Activated CD4-positive, alpha-beta T cell treated with anti-CD3 and anti-CD28 coated beads for 1 hour (primary cell): ENCODE data around the gene VWA5A.
A peak's percentile ranks its signal among the peaks of the same experiment; 100 is the strongest.

Experiments
- DNase-seq: peaks from one replicate; pipeline ENCODE4 v3.0.0-alpha.2; 2020

The VWA5A gene, protein sequence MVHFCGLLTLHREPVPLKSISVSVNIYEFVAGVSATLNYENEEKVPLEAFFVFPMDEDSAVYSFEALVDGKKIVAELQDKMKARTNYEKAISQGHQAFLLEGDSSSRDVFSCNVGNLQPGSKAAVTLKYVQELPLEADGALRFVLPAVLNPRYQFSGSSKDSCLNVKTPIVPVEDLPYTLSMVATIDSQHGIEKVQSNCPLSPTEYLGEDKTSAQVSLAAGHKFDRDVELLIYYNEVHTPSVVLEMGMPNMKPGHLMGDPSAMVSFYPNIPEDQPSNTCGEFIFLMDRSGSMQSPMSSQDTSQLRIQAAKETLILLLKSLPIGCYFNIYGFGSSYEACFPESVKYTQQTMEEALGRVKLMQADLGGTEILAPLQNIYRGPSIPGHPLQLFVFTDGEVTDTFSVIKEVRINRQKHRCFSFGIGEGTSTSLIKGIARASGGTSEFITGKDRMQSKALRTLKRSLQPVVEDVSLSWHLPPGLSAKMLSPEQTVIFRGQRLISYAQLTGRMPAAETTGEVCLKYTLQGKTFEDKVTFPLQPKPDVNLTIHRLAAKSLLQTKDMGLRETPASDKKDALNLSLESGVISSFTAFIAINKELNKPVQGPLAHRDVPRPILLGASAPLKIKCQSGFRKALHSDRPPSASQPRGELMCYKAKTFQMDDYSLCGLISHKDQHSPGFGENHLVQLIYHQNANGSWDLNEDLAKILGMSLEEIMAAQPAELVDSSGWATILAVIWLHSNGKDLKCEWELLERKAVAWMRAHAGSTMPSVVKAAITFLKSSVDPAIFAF

DNA sequence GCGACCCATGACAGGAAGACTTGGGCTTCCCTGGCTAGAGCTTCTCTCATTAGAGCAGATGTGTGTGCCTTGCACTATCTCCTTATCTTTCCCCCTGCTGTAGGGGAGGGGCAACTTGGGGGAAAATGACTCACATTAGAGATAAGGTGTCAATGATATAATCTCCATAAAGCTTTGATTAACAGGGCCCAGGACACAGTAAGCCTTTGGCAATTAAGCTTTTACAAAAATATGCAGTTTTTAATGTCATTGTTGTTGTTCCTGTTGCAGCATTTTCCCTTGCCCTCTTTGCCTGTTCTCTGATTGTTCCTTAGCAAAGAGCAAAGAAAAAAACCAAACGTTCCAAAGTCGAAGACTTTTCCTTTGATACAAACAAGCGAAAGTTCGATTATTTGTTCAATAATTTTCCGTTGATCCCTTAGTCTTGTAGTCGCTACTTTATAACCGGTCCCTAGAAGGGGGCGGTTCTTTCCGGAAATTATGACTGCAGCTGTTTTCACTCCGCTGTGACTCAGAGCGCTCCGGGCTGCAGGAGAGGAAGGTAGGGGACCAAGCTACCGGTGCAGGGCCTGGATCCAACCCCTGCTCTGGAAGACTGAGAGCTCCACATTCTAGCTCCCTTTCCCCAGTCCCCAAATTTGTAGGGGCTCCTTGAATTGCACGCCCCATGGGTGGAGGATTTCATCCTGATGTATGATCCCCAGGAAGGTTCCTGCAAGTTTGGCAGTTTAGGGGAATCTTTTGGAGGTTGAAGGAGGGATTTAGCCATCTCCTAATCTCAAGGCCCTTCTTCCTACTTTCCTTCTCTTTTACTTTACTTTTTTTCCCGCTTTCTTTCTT is at the start of gene VWA5A:
Gene VWA5A (plus strand): TSS at position 509 of the 840 bp plus-strand sequence. CDS start 2,062 bp downstream, outside the sequence.
- DNase-seq, result peak; percentile 69

DNA sequence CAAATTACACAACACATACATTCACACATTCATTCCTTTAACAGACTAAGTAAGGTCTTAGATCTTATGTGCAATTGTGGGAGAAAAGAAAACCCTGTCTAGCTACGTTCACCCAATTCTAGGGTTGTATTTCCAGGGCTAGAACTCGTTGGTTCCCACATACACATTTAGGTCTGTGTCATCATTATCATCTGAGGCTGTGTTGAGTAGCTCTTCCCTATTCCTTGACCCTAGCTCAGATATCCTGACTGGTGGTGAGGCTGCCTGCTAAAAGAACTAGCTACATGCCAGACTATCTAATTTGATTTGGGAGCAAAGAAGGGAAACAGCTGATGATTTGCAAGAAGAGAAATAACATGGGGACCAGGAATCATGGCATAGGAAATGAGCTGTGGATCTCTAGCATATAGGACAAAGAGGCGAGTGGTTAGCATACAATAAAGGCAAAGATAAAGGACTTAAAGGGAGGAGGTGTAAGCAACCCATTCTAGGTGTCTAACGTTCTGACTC is 46.6 kb upstream of the VWA5A start:
- DNase-seq, result no peak

DNA sequence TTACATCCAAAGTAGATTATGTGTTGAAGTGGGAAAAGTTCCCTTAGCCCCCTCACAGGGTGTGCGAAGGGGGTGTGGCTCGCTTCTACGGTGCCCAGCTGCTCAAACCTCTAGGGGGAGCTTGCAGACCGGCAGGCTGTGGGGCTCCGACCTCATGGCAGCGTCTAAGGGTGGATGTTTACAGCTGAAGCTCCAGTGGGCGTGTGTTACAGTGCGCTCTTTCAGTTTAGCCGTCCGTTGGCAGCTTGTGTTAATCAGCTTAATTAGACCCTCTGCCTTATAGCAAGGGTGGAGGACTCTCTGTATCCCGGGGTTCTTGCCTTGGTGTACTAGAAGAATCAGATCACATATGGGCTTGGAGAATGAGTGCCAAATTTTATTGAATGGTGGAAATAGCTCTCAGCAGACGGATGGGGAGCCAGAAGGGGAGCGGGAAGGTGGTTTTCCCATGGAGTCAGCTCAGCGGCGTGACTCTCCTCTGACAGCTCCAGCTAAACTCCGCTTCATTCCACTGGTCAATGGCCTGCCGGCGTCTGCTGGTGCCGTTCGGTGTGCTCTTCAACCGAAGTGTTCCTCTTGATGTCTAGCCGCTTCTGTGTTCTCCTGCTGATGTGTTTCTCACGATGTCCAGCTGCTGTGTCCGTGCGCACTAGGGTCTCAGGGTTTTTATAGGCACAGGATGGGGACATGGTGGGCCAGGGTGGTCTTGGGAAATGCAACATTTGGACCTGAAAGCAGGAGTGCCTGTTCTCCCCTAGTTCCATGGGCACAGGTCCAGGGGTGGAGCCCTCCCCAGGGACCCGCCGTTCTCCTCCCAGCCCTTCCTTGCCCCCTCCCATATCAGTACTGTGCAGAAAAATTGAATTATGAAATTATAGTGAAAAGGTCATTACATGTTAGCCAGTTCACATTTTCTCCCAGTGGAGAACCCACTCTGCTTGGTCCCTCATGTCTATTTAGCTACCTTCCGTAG is 45.5 kb upstream of the VWA5A start:
- DNase-seq, result no peak

DNA sequence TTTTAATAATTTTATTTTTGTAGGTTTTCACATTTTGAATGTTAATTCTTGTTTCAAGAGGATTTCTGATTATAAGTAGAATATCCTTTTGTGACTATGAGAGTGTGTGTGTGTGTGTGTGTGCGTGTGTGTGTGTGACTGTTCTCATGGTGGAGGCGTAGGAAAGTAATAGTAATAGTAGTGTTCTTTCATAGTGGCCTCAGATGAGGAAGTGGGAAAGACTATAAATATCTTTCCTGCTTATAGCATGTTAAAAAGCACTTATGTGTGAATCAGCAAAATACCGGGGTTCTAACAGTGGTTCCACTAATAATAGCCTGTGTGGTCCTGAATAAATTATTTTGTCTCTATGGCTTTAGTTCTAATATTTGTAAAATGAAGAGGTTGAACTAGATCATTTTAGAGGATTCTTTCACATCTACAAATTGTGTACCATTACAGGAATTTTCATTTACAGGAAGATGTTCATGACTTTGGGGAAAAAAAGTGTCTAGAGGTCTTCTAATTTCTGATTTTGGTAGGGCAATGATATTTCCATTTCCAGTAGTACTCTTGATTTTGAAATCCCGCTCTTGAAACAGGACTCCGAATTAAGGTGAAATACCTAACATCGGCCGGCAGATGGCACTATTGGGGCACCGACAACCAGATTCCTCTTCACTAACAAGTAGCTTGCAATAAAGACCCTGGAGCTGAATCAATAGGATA is 44.2 kb upstream of the VWA5A start:
- DNase-seq, result peak; percentile 46

DNA sequence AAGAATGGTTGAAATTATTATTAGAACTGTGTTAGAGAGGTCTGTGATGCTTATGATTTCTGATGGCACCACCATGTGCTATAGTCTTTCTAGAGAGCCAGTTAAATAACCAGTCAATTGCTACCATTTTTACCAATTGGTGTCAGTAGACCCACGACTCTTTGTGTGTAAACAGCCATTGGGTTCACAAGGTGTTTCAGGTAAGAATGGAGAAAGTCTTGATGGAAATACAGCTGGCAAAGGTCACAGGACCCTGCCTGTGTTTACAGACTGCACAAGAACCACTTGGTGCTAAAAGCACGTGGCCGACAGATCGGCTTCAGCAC is 43.7 kb upstream of the VWA5A start:
- DNase-seq, result no peak

DNA sequence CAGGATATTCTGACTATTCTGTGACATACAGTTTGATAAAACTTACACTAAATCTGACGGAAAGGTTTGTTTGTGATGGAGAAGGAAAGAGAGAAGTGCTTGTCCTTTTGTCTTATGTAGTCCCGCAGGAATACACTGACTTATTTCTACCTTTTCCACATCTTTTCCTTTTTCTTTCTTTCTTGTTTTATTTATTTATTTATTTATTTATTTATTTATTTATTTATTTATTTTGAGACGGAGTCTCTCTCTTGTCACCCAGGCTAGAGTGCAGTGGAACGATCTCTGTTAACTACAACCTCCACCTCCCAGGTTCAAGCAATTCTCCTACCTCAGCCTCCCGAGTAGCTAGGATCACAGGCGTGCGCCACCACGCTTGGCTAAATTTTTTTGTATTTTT is 43.1 kb upstream of the VWA5A start:
- no peak for DNase-seq

DNA sequence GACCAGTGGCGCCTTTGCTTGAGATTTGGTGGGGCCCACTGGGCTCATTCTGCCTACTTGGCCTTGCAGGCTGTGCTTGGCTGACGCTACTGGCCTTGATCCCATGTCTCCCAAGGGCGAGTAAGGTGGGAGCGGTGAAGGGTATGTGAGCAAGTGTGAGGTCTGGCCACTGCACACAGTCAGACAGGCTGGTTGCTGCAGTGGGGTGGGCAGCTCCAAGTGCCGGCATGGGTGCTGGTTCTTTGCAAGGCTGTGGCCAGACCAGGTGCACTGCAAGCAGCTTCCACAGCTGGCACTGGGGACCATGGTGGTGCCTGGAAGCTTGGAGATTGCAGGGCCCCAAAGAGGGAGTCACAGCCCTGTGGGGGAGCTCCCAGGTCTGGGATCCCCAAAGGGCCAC is 40.7 kb upstream of the VWA5A start:
- no peak for DNase-seq

DNA sequence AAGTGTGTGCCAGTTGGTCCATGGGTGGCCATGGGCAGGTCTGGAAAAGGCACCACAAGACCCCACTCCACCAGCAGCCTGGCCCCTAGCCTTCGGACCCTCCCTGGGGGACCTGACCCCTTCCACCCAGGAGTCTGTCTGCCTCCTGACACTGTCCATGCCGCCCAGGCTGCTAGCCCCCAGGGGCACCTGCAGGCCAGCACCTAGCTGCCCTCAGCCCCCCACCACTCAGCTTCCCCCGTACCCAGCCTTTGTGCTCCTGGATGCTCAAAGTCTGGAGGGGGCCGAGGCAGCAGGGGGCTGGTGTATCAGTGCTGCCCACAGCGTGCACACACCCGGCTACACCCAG is 39.8 kb upstream of the VWA5A start:
- no peak for DNase-seq

DNA sequence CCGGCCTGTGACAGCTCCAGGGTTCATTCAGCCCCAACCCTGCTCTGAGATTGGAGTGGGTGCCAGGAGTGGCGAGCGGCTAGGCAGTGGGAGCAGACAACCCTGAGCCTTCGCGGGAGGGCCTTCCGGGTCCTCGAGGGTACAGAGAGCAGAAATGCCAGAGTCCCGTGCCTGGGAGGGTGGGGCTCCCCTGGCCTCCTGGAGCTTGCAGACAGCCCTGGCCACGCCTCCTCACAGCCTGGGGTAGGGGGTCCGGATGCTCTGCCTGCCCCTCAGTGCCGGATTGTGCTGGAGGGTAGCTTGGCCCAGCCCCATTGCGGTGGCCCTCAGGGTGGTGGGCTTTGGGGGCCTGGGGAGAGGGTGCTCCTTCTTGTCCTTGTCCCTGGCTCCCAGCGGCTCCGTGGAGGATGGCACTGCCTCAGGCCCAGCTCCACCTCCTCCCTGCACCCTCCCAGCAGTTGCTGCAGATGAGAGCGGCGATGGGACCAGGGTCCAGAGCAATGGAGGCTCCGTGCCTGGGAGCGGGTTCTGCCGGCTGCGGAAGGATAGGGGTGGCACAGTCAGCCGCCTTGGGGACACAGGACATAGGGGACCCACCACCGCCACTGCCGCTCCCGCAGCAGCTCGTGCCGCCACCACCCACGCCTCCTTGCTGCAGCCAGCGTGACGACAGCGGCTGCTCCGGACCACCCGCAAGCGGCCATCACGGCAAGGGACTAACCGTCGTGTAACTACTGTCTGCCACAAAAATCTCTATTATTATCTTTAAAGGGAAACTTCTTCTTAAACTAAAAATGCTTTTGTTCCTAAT is 39.2 kb upstream of the VWA5A start:
- no peak for DNase-seq

DNA sequence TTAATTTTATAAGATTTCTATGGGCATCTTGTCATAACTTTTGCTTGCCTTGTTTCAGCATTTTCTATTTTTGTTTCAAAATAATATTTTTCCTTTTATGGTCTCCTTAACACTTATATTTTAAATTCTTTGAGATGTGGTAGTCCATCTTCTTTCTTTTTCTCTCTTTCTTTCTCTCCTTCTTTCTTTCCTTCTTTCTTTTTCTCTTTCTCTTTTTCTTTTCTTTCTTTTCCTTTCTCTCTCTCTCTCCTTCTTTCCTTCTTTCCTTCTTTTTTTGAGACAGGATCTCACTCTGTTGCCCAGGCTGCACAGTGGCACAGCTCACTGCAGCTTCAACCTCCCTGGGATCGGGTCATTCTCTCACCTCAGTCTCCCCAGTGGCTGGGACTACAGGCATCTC is 38.0 kb upstream of the VWA5A start:
- DNase-seq, result no peak

DNA sequence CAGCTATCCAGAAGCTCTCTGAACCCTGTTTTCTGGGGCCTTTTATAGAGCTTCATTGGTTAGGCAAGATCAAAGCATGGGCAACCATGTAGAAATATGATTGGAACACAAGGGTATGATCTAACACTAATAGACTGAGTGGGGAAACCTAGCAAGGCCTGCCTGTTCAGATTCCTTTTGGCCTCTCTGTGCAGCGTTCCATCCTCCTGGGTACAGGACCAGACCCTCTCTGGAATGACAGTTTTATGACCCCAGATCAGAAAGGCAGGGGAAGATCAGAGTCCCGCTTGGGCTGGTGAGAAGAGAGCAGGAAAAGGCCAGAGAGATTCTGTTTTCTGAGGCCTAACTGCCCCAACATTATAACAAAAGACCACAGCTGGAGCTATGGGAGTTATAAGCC is 36.7 kb upstream of the VWA5A start:
- DNase-seq, result no peak

DNA sequence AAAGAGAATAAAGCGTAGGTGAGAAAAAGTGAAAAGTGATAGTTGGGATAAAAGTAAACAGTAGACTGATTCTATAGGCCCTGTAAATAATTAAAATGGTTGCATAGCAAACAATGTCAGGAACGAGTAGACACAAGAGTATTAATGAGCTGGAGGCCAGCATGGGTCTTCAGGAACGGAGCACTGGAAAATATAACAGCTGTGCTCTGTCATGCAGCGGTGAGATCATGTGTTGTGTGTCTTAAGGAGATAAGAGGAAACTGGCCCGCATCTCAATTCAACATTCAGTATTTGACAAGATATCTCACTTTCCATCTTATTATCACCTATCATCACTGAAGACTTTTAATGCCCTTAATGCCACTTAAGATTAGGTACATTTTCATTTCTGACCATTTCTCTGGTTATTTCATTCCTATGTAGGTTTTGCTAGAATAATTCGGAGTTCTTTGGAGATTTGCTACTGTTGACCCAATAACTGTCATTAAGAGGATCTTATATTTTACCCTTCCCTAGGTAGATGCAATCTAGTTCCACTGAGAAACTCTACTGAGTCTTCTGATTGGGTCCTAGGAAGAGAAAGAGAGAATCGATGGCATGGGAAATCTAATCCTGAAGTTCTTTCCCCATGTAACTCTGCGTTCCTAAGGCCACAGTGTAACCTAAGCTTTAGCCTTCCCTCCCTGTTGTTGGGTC is 35.5 kb upstream of the VWA5A start:
- no peak for DNase-seq

DNA sequence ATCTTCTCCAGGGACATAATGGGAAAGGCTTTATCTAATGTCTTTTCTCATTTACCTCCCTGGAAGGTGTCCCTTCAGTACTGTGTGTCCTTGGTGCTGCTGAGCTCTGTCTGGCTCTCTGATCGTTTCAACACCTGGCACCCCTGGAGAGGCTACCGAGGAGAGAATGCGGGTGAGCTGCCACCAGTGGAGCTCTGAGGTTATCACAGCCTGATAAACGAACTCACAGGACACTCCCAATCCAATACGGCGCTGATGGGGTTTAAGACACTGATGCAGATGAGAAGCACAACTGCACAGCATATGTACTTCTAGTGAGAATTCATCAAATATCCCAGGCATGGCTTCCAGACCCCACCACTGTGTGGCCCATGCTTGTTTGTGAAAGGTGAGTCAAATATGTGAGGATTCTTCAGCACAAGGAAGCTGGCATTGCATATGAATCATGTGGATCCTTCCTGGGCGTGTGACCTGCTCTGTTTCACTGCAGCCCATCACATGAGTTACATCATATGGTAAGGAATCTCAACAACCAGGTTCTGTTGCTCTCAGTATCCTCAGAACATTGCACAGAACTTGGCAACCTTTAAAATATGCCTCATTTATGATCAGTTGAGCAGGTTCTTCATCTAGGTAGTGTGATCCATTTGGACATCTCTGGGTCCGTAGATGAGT is 34.8 kb upstream of the VWA5A start:
- no peak for DNase-seq

DNA sequence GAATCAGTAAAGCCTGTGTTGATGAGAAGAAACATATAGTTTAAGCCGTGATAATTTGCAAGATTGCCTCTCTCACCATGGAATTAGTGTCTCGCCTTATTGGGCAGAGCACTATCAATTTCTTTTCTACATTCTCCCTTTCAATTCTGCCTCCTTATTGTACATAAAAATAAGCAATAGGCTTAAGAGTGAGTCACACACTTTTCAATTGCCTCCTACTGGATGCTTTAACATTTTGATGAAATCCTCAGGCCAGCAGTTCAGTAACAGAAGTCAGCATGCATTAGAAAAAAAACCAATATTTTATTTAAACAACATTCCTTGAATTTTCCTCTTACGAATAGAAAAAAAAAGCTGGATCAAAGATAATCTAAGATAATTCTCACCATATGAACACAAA is 33.8 kb upstream of the VWA5A start:
- no peak for DNase-seq

DNA sequence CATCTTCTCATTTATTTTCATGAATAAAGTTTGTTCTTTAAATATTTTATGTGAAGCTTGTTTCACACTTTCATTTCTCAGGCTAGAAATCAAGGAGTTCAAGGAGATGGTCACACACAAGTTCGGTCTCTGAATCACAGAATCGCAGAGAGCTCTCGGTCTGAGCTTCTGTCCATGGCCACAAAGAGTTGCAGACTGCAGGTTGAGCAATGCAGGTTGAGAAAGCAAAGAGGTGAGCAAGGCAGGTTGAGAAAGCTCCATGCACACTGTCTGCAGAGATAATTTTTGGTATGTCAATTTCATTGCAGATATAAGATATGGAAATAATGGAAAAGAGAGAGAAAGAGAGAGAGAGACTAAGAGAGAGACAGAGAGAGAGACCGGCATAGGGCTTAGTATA is 32.9 kb upstream of the VWA5A start:
- no peak for DNase-seq

DNA sequence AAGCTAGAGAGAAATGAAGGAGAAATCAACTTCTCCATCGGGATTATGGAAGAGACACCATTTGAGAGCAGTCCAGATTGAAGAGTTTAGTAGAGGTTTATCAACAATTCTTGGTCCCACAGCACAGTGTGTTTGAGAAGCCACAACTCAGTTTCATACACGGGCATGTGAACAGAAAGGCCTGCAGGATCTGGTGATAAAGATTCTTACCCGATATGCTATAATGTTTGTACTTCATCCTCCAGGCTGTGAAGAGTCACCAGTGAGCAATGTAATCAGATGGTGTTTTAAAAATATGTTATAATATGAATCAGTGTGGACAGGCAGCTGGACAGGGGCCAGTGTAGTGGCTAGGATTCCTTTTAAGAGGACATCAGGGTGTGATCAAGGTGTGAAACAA is 29.7 kb upstream of the VWA5A start:
- no peak for DNase-seq

DNA sequence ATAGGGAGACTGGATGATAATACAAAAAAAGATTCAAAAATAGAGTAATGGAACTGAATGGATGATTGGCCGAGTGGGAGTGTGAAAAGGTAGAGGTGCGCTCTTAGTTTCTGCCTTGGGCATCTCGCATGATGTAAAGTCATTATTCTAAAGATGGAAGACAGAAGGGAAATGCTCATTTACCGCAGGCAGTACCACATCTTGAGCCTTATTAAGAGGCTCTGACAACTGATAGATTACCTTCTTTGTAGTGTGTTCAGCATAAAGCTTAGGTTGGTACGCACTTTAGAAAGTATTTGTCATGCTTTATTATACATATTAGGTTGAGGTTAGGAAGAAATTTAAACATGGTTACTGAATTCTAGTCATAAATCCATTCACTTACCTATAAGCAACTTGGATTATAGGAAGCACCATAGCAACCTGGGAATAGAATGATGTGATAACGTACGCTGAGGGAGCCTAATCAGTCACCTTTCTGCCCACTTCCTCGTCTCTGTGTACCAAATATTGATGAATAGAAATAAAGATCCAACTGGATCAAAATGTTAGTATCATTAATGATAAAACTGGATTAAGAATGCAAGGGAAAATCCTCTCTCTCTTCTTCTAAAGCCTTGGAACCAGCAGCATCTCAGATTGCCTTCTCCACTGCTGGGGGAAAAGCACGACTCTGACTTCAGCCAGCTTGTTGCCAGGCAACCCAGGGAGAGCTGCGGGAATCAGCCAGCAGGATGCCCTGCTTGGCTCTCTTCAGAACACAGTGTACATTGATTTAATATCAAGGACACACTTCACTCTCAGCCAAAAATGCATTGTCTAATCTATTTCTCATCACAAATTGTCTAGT is 29.0 kb upstream of the VWA5A start:
- no peak for DNase-seq

DNA sequence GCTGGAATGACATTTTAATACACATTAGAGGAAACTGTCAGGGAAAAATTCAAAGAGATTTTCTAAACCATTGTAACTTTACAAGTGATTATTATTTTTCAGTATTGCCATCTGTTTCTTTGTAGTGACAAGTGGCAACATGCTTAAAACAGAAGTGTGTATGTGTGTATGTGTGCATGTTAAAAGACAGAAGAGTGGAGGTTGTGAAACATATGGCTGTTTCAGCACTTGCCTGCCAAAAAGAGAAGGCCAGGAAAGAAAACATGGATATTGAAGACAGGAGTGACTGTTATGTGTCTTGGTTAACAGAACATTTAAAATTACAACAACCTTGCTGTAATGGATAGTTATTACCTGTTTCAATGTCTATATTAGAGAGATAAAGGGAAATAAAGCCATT is 24.3 kb upstream of the VWA5A start:
- DNase-seq, result no peak
